Stromal cell of bone marrow (primary cell): ENCODE data around the gene ZEB2.

Source experiments
- DNase-seq: peaks from one replicate; pipeline ENCODE4 v3.0.0-alpha.2; 2012; ENCODE audit warnings: low read depth

ZEB2 gene

DNA sequence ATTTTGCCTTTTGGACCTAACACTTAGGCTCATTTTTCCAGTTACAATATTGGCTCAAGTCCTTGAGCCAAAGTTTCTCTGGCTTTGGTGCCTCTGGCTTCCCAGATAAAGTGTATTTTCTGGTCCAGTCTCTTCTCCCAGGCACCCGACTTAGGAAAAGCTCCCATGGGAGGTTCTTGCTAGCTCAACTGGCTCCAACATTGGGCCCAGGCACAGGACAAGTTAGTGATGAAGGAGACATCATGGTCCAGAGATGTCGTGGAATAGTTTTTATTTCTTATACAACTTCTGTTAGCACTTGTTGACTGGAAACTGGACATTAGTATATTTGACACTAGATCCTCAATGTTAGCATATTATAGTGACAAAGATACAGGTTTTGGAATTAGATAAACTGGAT is 8.2 kb upstream of the ZEB2 start:
- DNase-seq = no peak

- DNase-seq = no peak
Observed at GRCh38 chr2:144526831-144527230, 6.9 kb upstream of the ZEB2 start.

GRCh38 chr2:144524118-144525009 is 4.4 kb upstream of the ZEB2 start:
- no peak for DNase-seq

DNA sequence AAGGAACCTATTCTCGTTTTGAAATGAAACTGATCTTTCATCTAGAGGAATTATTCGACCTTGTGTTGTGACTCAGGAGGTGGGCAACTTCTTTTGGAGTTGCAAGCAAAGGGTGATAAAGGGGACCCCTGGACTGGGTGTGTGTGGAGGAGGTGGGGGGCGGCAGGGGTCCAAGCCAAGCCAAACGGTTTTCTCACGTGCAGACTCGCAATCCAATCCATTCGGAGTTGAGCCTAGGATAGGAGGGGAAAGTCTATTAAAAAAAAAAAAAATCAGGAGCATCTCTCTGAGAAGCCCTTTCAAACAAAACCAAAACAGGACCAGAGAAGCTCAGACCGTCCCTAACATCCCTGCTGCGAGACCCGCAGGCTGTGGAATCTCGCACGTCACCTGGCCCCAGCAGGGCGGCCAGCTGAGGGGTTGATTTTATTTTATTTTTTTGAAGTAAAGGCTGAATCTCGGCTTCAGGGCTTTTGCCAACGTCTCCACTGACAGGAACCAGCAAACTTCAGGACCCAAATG is 3.7 kb upstream of the ZEB2 start:
- no peak for DNase-seq

GRCh38 chr2:144522897-144523595 is 3.1 kb upstream of the ZEB2 start:
- no peak for DNase-seq

GRCh38 chr2:144522176-144522896 is 2.4 kb upstream of the ZEB2 start:
- no peak for DNase-seq

DNA sequence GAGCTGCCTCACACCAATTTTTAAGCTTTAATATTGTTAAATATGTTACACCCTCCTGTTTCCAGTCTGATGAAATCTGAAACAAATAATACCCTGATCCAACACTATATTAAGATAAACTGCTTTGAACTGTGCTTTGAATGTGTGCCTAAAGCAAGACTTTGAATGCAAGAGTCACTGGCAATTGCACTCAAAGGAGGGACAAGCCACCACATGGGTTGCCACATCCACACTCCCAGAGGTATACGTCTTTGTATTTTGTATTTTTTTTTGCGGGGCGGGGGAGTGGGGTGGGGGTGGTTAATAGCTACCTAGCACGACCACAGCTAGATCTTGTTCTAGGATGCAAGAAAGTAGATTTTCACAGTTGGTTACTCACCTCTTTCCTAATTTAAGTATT is 1.8 kb upstream of the ZEB2 start:
- DNase-seq = no peak

DNA sequence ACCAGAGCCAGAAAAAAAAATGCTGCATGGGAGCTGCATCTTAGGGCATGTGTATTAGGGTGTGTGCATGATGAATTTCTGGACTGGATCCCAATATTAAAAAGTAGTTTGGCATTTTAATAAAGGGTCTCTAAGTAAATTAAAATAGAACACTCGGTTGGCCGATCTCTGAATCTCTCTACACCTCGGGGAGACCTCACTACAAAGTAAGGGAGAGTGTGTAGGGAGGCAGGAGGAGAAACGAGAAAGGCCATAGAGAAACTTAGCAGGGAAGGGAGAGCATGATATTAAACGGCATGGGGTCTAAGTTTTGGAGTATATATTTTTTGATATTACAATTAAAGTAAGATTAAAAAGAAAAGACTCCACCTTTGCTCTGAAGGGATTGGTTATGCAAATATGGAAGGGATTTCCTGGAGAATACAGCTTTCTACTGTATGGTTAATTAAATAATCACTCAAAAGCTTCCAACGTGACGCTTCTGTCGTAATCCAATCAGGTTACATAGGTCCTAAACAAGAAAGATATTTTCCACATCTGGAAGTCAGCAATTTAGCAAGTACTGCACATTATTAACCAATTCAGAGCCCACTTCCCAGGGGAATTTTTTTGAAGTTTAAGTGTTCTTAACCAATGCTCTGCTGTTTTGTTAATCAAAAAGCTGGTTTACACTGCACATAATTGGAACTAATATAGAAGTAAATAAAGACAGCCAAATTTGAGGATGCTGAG is 1.0 kb upstream of the ZEB2 start:
- DNase-seq = peak; percentile 75

- DNase-seq = no peak
Observed at GRCh38 chr2:144519597-144519933, 354 bp downstream of the ZEB2 start.

DNA sequence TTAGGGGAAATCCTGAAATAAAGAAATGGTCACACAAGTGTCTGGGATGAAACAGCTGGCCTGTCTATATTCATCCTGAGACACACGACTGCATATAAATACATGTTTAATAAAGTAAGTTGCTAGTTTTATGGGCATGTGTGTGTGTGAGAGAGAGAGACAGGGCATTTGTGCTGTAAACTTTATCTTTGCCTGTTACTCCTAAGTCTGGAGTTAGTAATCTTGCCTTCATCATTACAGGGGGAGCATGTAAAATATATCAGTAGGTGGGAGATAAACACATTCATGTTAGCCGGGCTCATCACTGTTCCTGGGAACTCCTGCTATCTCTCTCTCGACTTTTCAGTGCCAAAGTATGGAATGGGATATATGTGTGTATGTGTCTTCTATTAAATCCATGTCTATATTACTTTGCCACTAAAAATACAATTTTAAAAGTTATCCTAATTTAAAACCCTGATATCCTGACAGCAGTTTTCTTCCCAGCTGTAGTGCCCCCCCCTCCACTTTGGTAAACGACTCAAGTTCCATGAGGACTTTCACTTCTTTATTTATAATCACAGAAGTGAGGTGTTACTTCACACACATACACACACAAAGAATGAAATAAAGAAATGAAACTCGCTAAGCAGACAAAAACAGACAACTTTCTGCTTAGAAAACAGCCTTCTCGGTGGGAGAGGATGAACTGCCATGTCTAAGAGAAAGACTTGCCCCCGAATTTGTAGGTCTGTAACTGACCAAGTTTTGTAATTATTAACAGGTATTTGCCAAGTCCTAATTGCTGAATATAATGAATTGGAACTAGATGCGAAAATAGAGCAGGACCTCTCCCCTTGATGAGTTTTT is 947 bp downstream of the ZEB2 start:
- DNase-seq = no peak

GRCh38 chr2:144517866-144518747 is 1.8 kb downstream of the ZEB2 start:
- DNase-seq = no peak

GRCh38 chr2:144516981-144517865 is 2.7 kb downstream of the ZEB2 start:
- DNase-seq = peak; percentile 88

GRCh38 chr2:144516411-144516980 is 3.4 kb downstream of the ZEB2 start:
- no peak for DNase-seq

DNA sequence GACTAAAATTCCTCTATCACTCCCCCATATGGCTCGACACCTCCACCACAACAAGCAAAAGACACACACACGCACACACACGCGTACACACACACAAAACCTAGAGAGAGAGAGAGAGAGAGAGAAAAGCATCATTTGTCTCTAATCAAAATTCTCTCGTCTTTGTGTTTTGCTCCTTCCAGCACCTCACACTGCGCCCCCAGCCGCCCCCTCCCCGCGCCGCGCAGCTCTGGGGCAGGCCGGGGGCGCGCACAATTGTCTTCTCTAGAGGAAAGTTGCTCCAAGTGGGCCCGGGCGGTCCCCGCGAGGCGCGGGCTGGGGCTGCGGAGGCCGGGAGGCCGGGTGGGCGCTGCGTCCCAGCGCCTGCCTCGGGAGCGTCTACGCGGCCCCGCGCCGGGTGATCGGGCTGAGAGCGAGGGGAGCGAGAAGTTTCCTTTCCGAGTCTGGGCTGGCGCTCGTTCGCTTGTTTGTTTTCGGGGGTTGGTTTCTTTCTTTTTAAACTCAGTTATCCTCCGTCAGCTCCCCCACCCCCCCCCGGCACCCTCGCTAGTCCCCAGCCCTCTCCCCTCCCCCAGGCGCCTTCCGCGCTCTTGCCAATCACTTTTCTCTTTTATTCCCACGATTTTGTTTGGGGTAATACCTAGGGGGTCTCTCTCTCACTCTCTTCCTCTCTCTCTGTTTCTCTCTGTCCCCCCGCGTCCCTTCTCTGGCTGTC is 4.1 kb downstream of the ZEB2 start:
- no peak for DNase-seq

DNA sequence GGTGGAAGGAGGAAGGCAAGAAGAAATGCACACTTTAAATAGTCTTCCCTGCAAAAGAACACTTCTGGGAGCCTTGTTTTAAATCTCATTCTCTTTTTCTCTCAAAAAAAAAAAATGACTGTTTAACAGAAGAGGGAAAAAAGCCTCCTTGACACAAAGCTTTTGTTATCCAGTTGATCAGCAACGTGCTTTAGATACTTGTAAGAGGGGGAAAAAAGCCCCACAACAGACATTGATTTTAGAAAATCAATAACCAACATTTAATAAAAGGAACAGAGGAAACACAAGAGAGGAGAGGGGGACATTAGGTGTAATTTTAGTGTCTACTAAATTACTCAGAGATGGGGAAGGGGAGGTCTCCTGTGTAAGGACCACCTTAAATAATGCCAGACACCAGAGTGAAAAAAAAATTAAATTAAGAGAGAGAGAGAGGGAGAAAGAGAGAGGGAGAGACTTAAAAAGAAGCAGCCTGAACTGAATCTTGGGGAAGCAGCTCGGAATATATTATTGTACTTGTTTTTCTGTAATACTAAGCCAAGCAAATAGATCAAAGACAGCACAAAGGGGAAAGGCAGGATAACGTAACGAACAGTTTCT is 4.7 kb downstream of the ZEB2 start:
- no peak for DNase-seq

DNA sequence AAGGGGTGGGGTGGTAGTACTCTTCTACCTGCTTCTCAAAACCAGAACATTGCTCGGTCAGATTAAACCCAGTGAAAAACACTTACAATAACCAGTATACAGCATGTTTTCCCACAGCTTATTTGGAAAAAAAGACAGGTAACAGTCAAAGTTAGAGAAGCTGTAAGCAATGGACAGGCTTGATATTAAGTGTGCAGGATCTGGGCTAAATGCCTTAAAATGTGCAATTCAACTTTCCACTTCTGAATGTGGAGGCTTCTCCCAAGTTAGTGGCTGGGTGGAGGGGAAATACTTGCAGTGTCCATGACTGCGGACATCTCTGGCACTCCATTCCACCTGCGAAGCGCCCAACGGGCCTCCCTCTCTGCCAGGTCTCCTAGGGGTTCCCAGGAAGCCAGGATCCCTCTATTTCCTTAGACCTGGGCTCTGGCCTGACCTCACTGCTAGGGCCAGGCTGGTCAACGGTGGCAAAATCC is 5.3 kb downstream of the ZEB2 start:
- no peak for DNase-seq

- DNase-seq = peak; percentile 76
Observed at GRCh38 chr2:144513388-144514101, 6.4 kb downstream of the ZEB2 start.
